HepG2 (cell line): ENCODE results near the gene POLR1C. TPM values are rescaled to one million over a fixed set of nuclear protein-coding genes. Genes with fewer than 3 reads are reported as not detected.
A peak's percentile ranks its signal among the peaks of the same experiment; 100 is the strongest.

Source experiments
- TEAD3 ChIP-seq: optimal IDR thresholded peaks from 2 replicates; pipeline ENCODE3; 2016; ENCODE audit warnings: borderline replicate concordance
- ZNF614 ChIP-seq: IDR thresholded peaks from 2 replicates; pipeline ENCODE4 v1.6.1; 2018; ENCODE audit warnings: missing biosample characterization, missing genetic modification reagents, inconsistent platforms, borderline replicate concordance
- ZNF841 ChIP-seq: sonication (generic); formaldehyde crosslinking; IDR thresholded peaks from 2 replicates; pipeline ENCODE4 v1.8.1; 2023; ENCODE audit warnings: missing genetic modification reagents, borderline replicate concordance
- polyA plus RNA-seq, 8 experiments: library from polyadenylated mRNA; depleted of rRNA in 3 of 8; stranded (reverse) in 7 of 8; unstranded in 1 of 8; fragments of >200 nt; fragmentation: Illumina TruSeq in 4 of 8; extraction: Trizol in 4 of 8; gene quantifications; 2 replicates each; pipeline versions ENCODE4 v1.2.1 to v1.2.3, GENCODE V29; 2011 to 2016; ENCODE audit warnings: low read depth in 4 of 8, missing spikeins in 1 of 8, mixed read lengths in 1 of 8; ENCODE audit not compliant: insufficient read depth in 1 of 8
- total RNA-seq, 5 experiments: library from RNA; depleted of rRNA; stranded (reverse); fragments of >200 nt; fragmentation: Illumina TruSeq; extraction: Trizol; gene quantifications; 2 replicates each; pipeline ENCODE4 v1.2.3, GENCODE V29; 2016; ENCODE audit warnings: low read depth in 1 of 5
- TF ChIP-seq, protein P1 (sequence below), 2 experiments: sonication (generic) in 1 of 2; formaldehyde crosslinking in 1 of 2; IDR thresholded peaks; 2 replicates each; pipeline versions ENCODE4 v1.4.0 to v1.6.1; 2016 to 2020; ENCODE audit warnings: borderline replicate concordance in 1 of 2, low read depth in 1 of 2, mild to moderate bottlenecking in 1 of 2, missing genetic modification reagents in 1 of 2
- TF ChIP-seq, protein P2 (sequence below): sonication (generic); formaldehyde crosslinking; IDR thresholded peaks from 2 replicates; pipeline ENCODE4 v1.4.0; 2020; ENCODE audit warnings: missing genetic modification reagents, borderline replicate concordance
- TF ChIP-seq, protein P3 (sequence below): sonication (generic); formaldehyde crosslinking; IDR thresholded peaks from 2 replicates; pipeline ENCODE4 v1.5.0; 2020; ENCODE audit warnings: mild to moderate bottlenecking, low read depth, missing genetic modification reagents, borderline replicate concordance

The POLR1C gene
- total and polyA plus RNA-seq, 2 of the 13 experiments (the other 11 are each of a cell fraction or from before 2014, with no cell fraction given) = 62.6 to 72.2 TPM

DNA sequence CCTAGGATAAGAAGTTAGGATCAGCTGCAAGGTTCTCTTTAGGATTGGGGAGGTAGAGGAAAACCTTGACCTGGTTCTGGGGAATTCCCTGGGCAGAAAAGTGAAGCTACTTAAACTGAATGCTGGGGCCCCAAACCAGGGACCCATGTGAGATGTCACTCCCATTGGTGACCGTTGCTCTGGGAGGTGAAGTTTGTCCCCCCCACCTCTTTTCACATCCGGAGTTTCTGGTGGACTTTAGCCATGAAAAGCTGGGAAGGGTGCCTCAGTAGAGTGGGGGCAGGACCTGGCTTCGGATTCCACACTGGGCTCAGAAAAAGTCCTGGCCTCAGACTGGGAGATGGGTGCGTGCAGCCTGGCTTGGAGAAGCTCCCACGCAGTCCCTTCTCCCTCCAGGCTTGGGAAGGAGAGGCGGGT is 26.4 kb upstream of the POLR1C start (continued):
- TF ChIP-seq, protein P1, sequence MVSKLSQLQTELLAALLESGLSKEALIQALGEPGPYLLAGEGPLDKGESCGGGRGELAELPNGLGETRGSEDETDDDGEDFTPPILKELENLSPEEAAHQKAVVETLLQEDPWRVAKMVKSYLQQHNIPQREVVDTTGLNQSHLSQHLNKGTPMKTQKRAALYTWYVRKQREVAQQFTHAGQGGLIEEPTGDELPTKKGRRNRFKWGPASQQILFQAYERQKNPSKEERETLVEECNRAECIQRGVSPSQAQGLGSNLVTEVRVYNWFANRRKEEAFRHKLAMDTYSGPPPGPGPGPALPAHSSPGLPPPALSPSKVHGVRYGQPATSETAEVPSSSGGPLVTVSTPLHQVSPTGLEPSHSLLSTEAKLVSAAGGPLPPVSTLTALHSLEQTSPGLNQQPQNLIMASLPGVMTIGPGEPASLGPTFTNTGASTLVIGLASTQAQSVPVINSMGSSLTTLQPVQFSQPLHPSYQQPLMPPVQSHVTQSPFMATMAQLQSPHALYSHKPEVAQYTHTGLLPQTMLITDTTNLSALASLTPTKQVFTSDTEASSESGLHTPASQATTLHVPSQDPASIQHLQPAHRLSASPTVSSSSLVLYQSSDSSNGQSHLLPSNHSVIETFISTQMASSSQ (IDR thresholded peaks at IDR 0.05; ENCODE audit: low read depth) = 0 out of 2 replicates have a peak, but pooled peaks have one; percentile 33
- TF ChIP-seq, protein P1 (CRISPR knock-in tag; IDR thresholded peaks at IDR 0.05; ENCODE audit: borderline replicate concordance) = no peak
- TF ChIP-seq ZNF841 (CRISPR knock-in tag) = no peak
- TF ChIP-seq, protein P2, sequence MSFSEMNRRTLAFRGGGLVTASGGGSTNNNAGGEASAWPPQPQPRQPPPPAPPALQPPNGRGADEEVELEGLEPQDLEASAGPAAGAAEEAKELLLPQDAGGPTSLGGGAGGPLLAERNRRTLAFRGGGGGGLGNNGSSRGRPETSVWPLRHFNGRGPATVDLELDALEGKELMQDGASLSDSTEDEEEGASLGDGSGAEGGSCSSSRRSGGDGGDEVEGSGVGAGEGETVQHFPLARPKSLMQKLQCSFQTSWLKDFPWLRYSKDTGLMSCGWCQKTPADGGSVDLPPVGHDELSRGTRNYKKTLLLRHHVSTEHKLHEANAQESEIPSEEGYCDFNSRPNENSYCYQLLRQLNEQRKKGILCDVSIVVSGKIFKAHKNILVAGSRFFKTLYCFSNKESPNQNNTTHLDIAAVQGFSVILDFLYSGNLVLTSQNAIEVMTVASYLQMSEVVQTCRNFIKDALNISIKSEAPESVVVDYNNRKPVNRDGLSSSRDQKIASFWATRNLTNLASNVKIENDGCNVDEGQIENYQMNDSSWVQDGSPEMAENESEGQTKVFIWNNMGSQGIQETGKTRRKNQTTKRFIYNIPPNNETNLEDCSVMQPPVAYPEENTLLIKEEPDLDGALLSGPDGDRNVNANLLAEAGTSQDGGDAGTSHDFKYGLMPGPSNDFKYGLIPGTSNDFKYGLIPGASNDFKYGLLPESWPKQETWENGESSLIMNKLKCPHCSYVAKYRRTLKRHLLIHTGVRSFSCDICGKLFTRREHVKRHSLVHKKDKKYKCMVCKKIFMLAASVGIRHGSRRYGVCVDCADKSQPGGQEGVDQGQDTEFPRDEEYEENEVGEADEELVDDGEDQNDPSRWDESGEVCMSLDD (CRISPR knock-in tag) = peak; percentile 90; the same call in 1 of the 2 replicates
- peak; percentile 80 for TF ChIP-seq TEAD3
- 0 out of 2 replicates have a peak, but pooled peaks have one; percentile 85 for TF ChIP-seq ZNF614 (CRISPR knock-in tag)
- TF ChIP-seq, protein P3, sequence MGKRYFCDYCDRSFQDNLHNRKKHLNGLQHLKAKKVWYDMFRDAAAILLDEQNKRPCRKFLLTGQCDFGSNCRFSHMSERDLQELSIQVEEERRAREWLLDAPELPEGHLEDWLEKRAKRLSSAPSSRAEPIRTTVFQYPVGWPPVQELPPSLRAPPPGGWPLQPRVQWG = no peak
